Neutrophil (primary cell): ENCODE measurements around the gene TMTC2.

Experiments used
- H3K27ac ChIP-seq: fragments of 200-600 bp; sonication (generic); 2 replicates; pipeline ENCODE4 v1.5.1; 2016; ENCODE audit warnings: mild to moderate bottlenecking, moderate library complexity
- H3K27me3 ChIP-seq: fragments of 200-600 bp; sonication (generic); 2 replicates; pipeline ENCODE4 v1.6.0; 2016; ENCODE audit warnings: mild to moderate bottlenecking
- H3K36me3 ChIP-seq: fragments of 200-600 bp; sonication (generic); 2 replicates; pipeline ENCODE4 v1.5.1; 2017
- H3K4me1 ChIP-seq, 2 experiments: fragments of 200-600 bp in 1 of 2; sonication (generic) in 1 of 2; 1 replicate in 1 of 2; 2 replicates in 1 of 2; pipeline versions ENCODE4 v1.5.1 to v1.6.1; 2013 to 2016; ENCODE audit warnings: low read depth in 1 of 2, low read length in 1 of 2, mild to moderate bottlenecking in 1 of 2, moderate library complexity in 1 of 2; ENCODE audit not compliant: control insufficient read depth in 1 of 2, insufficient read depth in 1 of 2
- H3K4me3 ChIP-seq, 2 experiments: fragments of 200-600 bp in 1 of 2; sonication (generic) in 1 of 2; 1 replicate in 1 of 2; 2 replicates in 1 of 2; pipeline ENCODE4 v1.5.1; 2013 to 2016; ENCODE audit warnings: low read depth in 1 of 2, low read length in 1 of 2, mild to moderate bottlenecking in 1 of 2, moderate library complexity in 1 of 2
- H3K9me3 ChIP-seq: fragments of 200-600 bp; sonication (generic); 2 replicates; pipeline ENCODE4 v1.5.1; 2016
- CTCF ChIP-seq: fragments of 200-600 bp; sonication (generic); IDR thresholded peaks from 2 replicates; pipeline ENCODE4 v1.5.1; 2016; ENCODE audit warnings: antibody characterized with exemption

TMTC2 gene

GRCh38 chr12:82696543-82696942 lies 9.8 kb downstream of the TMTC2 start:
- Histone ChIP-seq H3K4me1 (no peaks in the 10 kb centered on the region), H3K36me3 (no peaks in the 10 kb centered on the region), H3K9me3 (no peaks in the 10 kb centered on the region), H3K27ac (no peak overlapping the region), H3K27me3 (no peaks in the 10 kb centered on the region), H3K4me3 (no peak overlapping the region)
- TF ChIP-seq CTCF: no peak

- no peaks in the 10 kb centered on the region for H3K9me3 ChIP-seq
- no peaks in the 10 kb centered on the region for H3K36me3 ChIP-seq
- TF ChIP-seq CTCF: no peak
- H3K27me3 ChIP-seq: no peaks in the 10 kb centered on the region
- no peak overlapping the region for H3K4me3 ChIP-seq
- H3K4me1 ChIP-seq: no peaks in the 10 kb centered on the region
- no peak overlapping the region for H3K27ac ChIP-seq
Measured at GRCh38 chr12:82698708-82699564, 12.2 kb downstream of the TMTC2 start.

GRCh38 chr12:82705774-82706173 lies 19.1 kb downstream of the TMTC2 start:
- no peak overlapping the region for H3K4me3 ChIP-seq
- no peaks in the 10 kb centered on the region for H3K4me1 ChIP-seq
- TF ChIP-seq CTCF: no peak
- no peak overlapping the region for H3K27ac ChIP-seq
- H3K27me3 ChIP-seq: no peaks in the 10 kb centered on the region
- H3K9me3 ChIP-seq: no peaks in the 10 kb centered on the region
- H3K36me3 ChIP-seq: no peaks in the 10 kb centered on the region

- no peak overlapping the region for H3K4me3 ChIP-seq
- H3K27ac ChIP-seq: no peak overlapping the region
- H3K9me3 ChIP-seq: no peaks in the 10 kb centered on the region
- H3K36me3 ChIP-seq: no peaks in the 10 kb centered on the region
- no peaks in the 10 kb centered on the region for H3K27me3 ChIP-seq
- TF ChIP-seq CTCF: no peak
- no peaks in the 10 kb centered on the region for H3K4me1 ChIP-seq
Measured at GRCh38 chr12:82708061-82708879, 21.6 kb downstream of the TMTC2 start.

- Histone ChIP-seq H3K4me1 (peaks cover 3 to 10% of the 10 kb centered on the region in 2 experiments), H3K36me3 (no peaks in the 10 kb centered on the region), H3K9me3 (no peaks in the 10 kb centered on the region), H3K27me3 (no peaks in the 10 kb centered on the region), H3K4me3 (no peak overlapping the region), H3K27ac (no peak overlapping the region)
- no peak for TF ChIP-seq CTCF
Measured at GRCh38 chr12:82709794-82710355, 23.2 kb downstream of the TMTC2 start.
